HEK293 (cell line): ENCODE data around the gene MYBPH.

Experiments used
- CTCF ChIA-PET: fragments of 350-600 bp; formaldehyde crosslinking; extraction: SDS; loops from one replicate; lab custom pipeline; 2021; ENCODE audit warnings: antibody characterized with exemption; lab: Yijun Ruan, JAX
- POLR2A ChIA-PET: fragments of 300-600 bp; formaldehyde crosslinking; extraction: SDS; loops from one replicate; lab custom pipeline; 2020; ENCODE audit warnings: antibody characterized with exemption, inconsistent platforms; lab: Yijun Ruan, JAX
- H3K27ac ChIP-seq: fragments of 200-500 bp; sonication (Bioruptor generic); 2 replicates; pipeline ENCODE4 v1.5.1; 2014; ENCODE audit warnings: low read depth, low read length, control low read depth, inconsistent platforms; ENCODE audit errors: extremely low read depth
- H3K36me3 ChIP-seq, 2 experiments: fragments of 200-500 bp in 1 of 2; sonication (Bioruptor generic) in 1 of 2; 1 replicate in 1 of 2; 2 replicates in 1 of 2; pipeline ENCODE4 v1.5.1; 2014 to 2017; ENCODE audit warnings: inconsistent platforms in 2 of 2, low read length in 2 of 2; ENCODE audit not compliant: control insufficient read depth in 2 of 2, insufficient read depth in 1 of 2
- H3K4me1 ChIP-seq: fragments of 200-500 bp; sonication (Bioruptor generic); 2 replicates; pipeline ENCODE4 v1.5.1; 2014; ENCODE audit warnings: mild to moderate bottlenecking, low read length, inconsistent platforms; ENCODE audit not compliant: control insufficient read depth, insufficient read depth
- H3K4me3 ChIP-seq: 2 replicates; pipeline ENCODE4 v1.5.1; 2011; ENCODE audit warnings: low read depth, mild to moderate bottlenecking, control low read depth, low read length, moderate library complexity
- H3K9me3 ChIP-seq: fragments of 200-500 bp; sonication (Bioruptor generic); 2 replicates; pipeline ENCODE4 v1.5.1; 2014; ENCODE audit warnings: low read depth, low read length, inconsistent platforms; ENCODE audit not compliant: control insufficient read depth, insufficient read depth
- BCL11B ChIP-seq: fragments of 450-650 bp; formaldehyde crosslinking; IDR thresholded peaks from 2 replicates; pipeline ENCODE4 v1.5.1; 2016; ENCODE audit warnings: low read depth, missing biosample characterization, missing genetic modification characterization
- GLI2 ChIP-seq: fragments of 450-650 bp; formaldehyde crosslinking; IDR thresholded peaks from 2 replicates; pipeline ENCODE4; 2017; ENCODE audit warnings: missing biosample characterization, missing genetic modification characterization, low read depth, borderline replicate concordance
- KLF1 ChIP-seq: fragments of 450-650 bp; formaldehyde crosslinking; IDR thresholded peaks from 2 replicates; pipeline ENCODE4 v1.5.1; 2016; ENCODE audit warnings: missing biosample characterization, missing genetic modification characterization
- KLF8 ChIP-seq: fragments of 450-650 bp; formaldehyde crosslinking; IDR thresholded peaks from 2 replicates; pipeline ENCODE4 v1.5.1; 2016; ENCODE audit warnings: missing biosample characterization, missing genetic modification characterization
- MZF1 ChIP-seq: fragments of 450-650 bp; formaldehyde crosslinking; IDR thresholded peaks from 2 replicates; pipeline ENCODE4 v1.5.1; 2017; ENCODE audit warnings: missing biosample characterization, missing genetic modification characterization, borderline replicate concordance
- SP7 ChIP-seq: fragments of 450-650 bp; formaldehyde crosslinking; IDR thresholded peaks from 2 replicates; pipeline ENCODE4 v1.5.1; 2016; ENCODE audit warnings: missing biosample characterization, missing genetic modification characterization
- WT1 ChIP-seq: fragments of 450-650 bp; formaldehyde crosslinking; IDR thresholded peaks from 2 replicates; pipeline ENCODE4 v1.5.1; 2016; ENCODE audit warnings: missing biosample characterization, missing genetic modification characterization
- ZBTB10 ChIP-seq: fragments of 450-650 bp; formaldehyde crosslinking; IDR thresholded peaks from 2 replicates; pipeline ENCODE4 v1.5.1; 2016; ENCODE audit warnings: missing biosample characterization, missing genetic modification characterization
- ZNF132 ChIP-seq: fragments of 450-650 bp; formaldehyde crosslinking; IDR thresholded peaks from 2 replicates; pipeline ENCODE4 v1.5.1; 2017; ENCODE audit warnings: missing biosample characterization, missing genetic modification characterization, borderline replicate concordance
- ZNF174 ChIP-seq: fragments of 450-650 bp; formaldehyde crosslinking; IDR thresholded peaks from 2 replicates; pipeline ENCODE4 v1.5.0; 2017; ENCODE audit warnings: missing biosample characterization, mild to moderate bottlenecking, missing genetic modification characterization
- ZNF211 ChIP-seq: fragments of 450-650 bp; formaldehyde crosslinking; IDR thresholded peaks from 2 replicates; pipeline ENCODE4 v1.5.1; 2016; ENCODE audit warnings: low read depth, missing biosample characterization, missing genetic modification characterization
- ZNF449 ChIP-seq: fragments of 450-650 bp; formaldehyde crosslinking; IDR thresholded peaks from 2 replicates; pipeline ENCODE4 v1.5.1; 2017; ENCODE audit warnings: missing biosample characterization, mild to moderate bottlenecking, missing genetic modification characterization, moderate library complexity
- ZNF514 ChIP-seq: fragments of 450-650 bp; formaldehyde crosslinking; IDR thresholded peaks from 2 replicates; pipeline ENCODE4 v1.5.1; 2016; ENCODE audit warnings: missing biosample characterization, missing genetic modification characterization
- ZNF561 ChIP-seq: fragments of 450-650 bp; IDR thresholded peaks from 2 replicates; pipeline ENCODE4 v1.5.1; 2018; ENCODE audit warnings: missing biosample characterization, missing genetic modification characterization, borderline replicate concordance
- ZNF621 ChIP-seq: fragments of 450-650 bp; formaldehyde crosslinking; IDR thresholded peaks from 2 replicates; pipeline ENCODE4 v1.5.1; 2017; ENCODE audit warnings: missing biosample characterization, missing genetic modification characterization
- ZNF776 ChIP-seq: fragments of 450-650 bp; formaldehyde crosslinking; IDR thresholded peaks from 2 replicates; pipeline ENCODE4 v1.5.0; 2017; ENCODE audit warnings: missing biosample characterization, missing genetic modification characterization, borderline replicate concordance
- ZNF792 ChIP-seq: fragments of 450-650 bp; formaldehyde crosslinking; IDR thresholded peaks from 2 replicates; pipeline ENCODE4 v1.5.1; 2016; ENCODE audit warnings: missing biosample characterization, missing genetic modification characterization
- TF ChIP-seq, protein P1 (sequence below): fragments of 450-650 bp; formaldehyde crosslinking; IDR thresholded peaks from 2 replicates; pipeline ENCODE4 v1.5.1; 2016; ENCODE audit warnings: missing biosample characterization, missing genetic modification characterization, borderline replicate concordance

MYBPH gene

GRCh38 chr1:203121186-203122015 is 54.2 kb downstream of the MYBPH start:
- ChIA-PET CTCF (interaction anchor here (0.9 to 13.6 kb wide), 7 partner anchors 9 to 148 kb away, joined by 4 to 226 read pairs (median 5); no protein-coding TSS in a partner anchor), POLR2A (no interaction called here)
- no peak overlapping the region for H3K27ac ChIP-seq
- H3K4me1 ChIP-seq, result no peaks in the 10 kb centered on the region
- no peaks in the 10 kb centered on the region for H3K36me3 ChIP-seq
- H3K4me3 ChIP-seq, result no peak overlapping the region
- H3K9me3 ChIP-seq, result no peaks in the 10 kb centered on the region
- TF ChIP-seq ZNF776 (tag by site-specific recombination) (no peak), ZBTB10 (no peak), ZNF132 (no peak), MZF1 (tag by site-specific recombination) (no peak), ZNF621 (tag by site-specific recombination) (no peak), ZNF449 (no peak), GLI2 (tag by site-specific recombination) (no peak), ZNF561 (tag by site-specific recombination) (no peak), WT1 (tag by site-specific recombination) (no peak), ZNF792 (tag by site-specific recombination) (no peak), ZNF211 (no peak)
- TF ChIP-seq, protein P1, sequence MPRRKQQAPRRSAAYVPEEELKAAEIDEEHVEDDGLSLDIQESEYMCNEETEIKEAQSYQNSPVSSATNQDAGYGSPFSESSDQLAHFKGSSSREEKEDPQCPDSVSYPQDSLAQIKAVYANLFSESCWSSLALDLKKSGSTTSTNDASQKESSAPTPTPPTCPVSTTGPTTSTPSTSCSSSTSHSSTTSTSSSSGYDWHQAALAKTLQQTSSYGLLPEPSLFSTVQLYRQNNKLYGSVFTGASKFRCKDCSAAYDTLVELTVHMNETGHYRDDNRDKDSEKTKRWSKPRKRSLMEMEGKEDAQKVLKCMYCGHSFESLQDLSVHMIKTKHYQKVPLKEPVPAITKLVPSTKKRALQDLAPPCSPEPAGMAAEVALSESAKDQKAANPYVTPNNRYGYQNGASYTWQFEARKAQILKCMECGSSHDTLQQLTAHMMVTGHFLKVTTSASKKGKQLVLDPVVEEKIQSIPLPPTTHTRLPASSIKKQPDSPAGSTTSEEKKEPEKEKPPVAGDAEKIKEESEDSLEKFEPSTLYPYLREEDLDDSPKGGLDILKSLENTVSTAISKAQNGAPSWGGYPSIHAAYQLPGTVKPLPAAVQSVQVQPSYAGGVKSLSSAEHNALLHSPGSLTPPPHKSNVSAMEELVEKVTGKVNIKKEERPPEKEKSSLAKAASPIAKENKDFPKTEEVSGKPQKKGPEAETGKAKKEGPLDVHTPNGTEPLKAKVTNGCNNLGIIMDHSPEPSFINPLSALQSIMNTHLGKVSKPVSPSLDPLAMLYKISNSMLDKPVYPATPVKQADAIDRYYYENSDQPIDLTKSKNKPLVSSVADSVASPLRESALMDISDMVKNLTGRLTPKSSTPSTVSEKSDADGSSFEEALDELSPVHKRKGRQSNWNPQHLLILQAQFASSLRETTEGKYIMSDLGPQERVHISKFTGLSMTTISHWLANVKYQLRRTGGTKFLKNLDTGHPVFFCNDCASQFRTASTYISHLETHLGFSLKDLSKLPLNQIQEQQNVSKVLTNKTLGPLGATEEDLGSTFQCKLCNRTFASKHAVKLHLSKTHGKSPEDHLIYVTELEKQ, result no peak

DNA sequence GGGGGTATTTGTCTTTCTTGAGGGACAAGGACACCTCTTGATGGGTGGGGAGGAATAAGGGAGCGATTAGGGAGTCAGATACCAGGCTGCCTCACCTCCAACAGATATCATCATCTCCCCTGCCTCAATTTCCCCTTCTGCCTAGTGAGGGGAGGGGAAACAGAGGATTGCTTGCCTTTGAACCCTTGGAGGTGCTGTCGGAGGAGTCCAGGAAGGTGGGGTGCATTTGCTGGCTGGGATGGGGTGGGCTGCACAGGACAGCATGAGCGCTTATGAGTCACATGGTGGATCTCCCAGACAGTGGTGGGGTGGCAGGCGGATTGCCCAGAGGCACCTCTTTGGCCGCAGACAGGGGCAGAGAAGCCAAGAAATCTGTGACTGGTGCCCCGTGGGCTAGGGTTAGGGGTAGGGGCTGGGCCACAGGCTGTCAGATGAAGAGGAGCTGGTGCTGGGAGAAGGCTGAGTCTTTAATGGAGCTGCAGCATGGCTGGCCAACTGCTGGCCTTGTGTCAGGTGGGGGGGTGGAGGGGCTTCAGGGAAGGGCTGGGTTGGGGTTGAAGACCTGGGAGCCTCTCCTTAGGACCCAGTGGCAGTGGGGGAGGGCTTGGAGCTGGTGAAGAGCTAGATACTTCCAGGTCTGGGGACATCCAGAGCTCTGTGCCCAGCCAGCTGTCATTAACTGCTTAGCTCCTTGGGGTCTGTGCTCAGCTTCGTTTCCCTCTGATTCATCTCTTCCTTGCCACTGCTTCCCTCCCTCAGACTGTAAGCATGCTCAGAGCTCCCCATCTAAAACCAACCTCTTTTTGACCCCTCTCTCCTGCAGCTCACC is 55.1 kb downstream of the MYBPH start:
- Histone ChIP-seq H3K36me3 (no peaks in the 10 kb centered on the region), H3K27ac (no peak overlapping the region), H3K4me3 (no peak overlapping the region), H3K9me3 (no peaks in the 10 kb centered on the region), H3K4me1 (no peaks in the 10 kb centered on the region)
- CTCF ChIA-PET, result interaction anchor here (0.9 to 13.6 kb wide), 10 partner anchors 8 to 148 kb away, joined by 3 to 226 read pairs (median 5); no protein-coding TSS in a partner anchor
- TF ChIP-seq SP7 (tag by site-specific recombination) (no peak), ZNF174 (tag by site-specific recombination) (no peak), KLF8 (tag by site-specific recombination) (no peak), KLF1 (tag by site-specific recombination) (no peak), ZNF514 (tag by site-specific recombination) (no peak), BCL11B (tag by site-specific recombination) (no peak)
- POLR2A ChIA-PET, result no interaction called here
